SH-SY5Y (cell line): ENCODE results near the gene CD244.

Source experiments
- GATA2 ChIP-seq: IDR thresholded peaks from 2 replicates; pipeline ENCODE4 v1.6.1; 2011; ENCODE audit warnings: mild to moderate bottlenecking, low read depth, low read length
- GATA3 ChIP-seq: IDR thresholded peaks from 2 replicates; pipeline ENCODE4 v1.6.1; 2011; ENCODE audit warnings: low read depth, mild to moderate bottlenecking, low read length, moderate library complexity

DNA sequence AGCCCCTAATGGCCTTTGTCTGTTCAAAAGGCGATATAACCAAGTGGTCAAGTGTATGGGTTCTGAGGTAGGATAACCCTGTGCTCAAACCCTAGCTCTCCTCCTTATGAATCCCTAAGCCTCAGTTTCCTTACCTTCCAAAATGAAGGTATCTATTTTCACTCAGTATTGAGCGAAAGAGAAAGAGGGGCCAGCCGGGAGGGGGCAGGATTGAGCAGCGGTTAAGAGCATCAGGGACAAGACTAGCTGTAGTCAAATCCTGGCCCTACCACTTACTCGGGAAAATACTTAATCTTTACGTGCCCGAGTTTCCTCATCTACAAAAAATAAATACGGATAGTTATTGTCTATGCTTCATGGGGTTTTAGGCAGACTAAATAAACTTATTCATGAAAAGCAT, 41.1 kb downstream of the CD244 start:
- TF ChIP-seq GATA3 (no peak), GATA2 (no peak)
